ENCODE data around the gene TMCO5A. TPM values are rescaled to one million over a fixed set of nuclear protein-coding genes. Genes with fewer than 3 reads are reported as not detected.

The TMCO5A gene
- total RNA-seq (not detected), polyA plus RNA-seq (under 1 TPM; 0.07 to 0.30 TPM)
- long read RNA-seq, donor 1, result 0 reads
- long read RNA-seq, donor 2, result 0 reads
- long read RNA-seq, donor 3, result 0 reads
- long read RNA-seq, donor 4, result 0 reads
- long read RNA-seq, donor 5, result 0 reads

DNA sequence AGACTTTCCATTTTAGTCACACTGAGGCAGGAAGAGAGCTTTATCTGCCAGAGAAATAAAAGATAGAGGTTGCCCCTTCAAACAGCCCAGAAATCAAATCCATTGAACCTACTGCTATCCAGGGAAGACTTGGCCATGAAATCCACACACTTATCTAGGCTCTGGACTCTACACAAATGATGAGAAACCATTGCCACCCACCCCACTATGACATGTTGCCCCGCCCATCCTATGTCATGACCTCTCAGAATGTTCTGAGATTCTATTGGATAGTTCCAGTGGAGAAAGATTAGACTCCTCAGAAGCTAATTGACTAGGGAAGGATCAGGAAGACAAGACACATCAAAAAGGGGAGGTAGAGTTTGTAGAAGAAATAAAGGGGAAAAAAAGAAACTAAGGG lies at the start of gene TMCO5A:
TMCO5A (plus strand) TSS at position 301 of the 400 bp plus-strand sequence. CDS start 1,684 bp downstream, outside the sequence.
- no peak within 1 kb of the TSS for H3K27ac ChIP-seq (ENCODE audit: low read depth in 1 of 2, low read length in 1 of 2)
- DNase-seq, result no peak
- TF ChIP-seq, protein P1, sequence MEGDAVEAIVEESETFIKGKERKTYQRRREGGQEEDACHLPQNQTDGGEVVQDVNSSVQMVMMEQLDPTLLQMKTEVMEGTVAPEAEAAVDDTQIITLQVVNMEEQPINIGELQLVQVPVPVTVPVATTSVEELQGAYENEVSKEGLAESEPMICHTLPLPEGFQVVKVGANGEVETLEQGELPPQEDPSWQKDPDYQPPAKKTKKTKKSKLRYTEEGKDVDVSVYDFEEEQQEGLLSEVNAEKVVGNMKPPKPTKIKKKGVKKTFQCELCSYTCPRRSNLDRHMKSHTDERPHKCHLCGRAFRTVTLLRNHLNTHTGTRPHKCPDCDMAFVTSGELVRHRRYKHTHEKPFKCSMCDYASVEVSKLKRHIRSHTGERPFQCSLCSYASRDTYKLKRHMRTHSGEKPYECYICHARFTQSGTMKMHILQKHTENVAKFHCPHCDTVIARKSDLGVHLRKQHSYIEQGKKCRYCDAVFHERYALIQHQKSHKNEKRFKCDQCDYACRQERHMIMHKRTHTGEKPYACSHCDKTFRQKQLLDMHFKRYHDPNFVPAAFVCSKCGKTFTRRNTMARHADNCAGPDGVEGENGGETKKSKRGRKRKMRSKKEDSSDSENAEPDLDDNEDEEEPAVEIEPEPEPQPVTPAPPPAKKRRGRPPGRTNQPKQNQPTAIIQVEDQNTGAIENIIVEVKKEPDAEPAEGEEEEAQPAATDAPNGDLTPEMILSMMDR (IDR thresholded peaks at IDR 0.05; ENCODE audit: control extremely low read depth, extremely low read depth), result no peak
- H3K27me3 ChIP-seq (ENCODE audit: control insufficient read depth in 3 of 3, insufficient read depth in 3 of 3, low read length in 2 of 3), result no peaks in the 10 kb centered on the region
- H3K4me3 ChIP-seq, result no peak within 1 kb of the TSS
- H3K9me3 ChIP-seq (ENCODE audit: control insufficient read depth in 4 of 4, insufficient read depth in 3 of 4, low read length in 3 of 4), result no peaks in the 10 kb centered on the region
- ATAC-seq (ENCODE audit: insufficient read depth, low FRiP score), result no peak
- H3K4me1 ChIP-seq (ENCODE audit: control insufficient read depth in 5 of 5, insufficient read depth in 5 of 5, low read length in 5 of 5), result no peaks in the 10 kb centered on the region
- H3K36me3 ChIP-seq (ENCODE audit: control insufficient read depth in 4 of 4, insufficient read depth in 4 of 4, low read length in 4 of 4), result no peaks in the 10 kb centered on the region
- 59 to 77% methylated on average over 1 of the region's 1 CpG for WGBS, 2 donors
- no peak within 1 kb of the TSS for H3K9ac ChIP-seq (ENCODE audit: insufficient read depth in 1 of 2, low read length in 2 of 2)

DNA sequence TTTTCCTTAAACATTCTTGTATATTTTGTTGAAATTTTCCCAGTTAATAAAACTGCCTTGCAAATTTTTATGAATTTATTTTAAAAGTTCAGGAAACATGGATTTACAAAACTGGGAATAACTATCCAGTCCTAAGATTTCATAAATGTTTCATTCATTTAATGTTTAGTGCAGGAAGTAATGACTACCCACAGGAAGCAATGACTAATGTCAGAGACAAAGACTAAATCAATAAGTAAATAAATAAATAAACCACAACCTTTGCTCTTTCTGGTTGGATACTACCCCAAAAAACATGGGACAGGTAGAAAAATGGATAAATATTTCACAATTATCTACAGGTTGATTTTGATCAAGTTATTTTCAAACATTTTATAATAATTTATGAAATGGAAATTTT lies 48.8 kb upstream of the TMCO5A start:
- Histone ChIP-seq H3K9me3 (ENCODE audit: control insufficient read depth in 4 of 4, insufficient read depth in 3 of 4, low read length in 3 of 4) (no peaks in the 10 kb centered on the region), H3K36me3 (ENCODE audit: control insufficient read depth in 4 of 4, insufficient read depth in 4 of 4, low read length in 4 of 4) (no peaks in the 10 kb centered on the region), H3K4me1 (ENCODE audit: control insufficient read depth in 5 of 5, insufficient read depth in 5 of 5, low read length in 5 of 5) (no peaks in the 10 kb centered on the region), H3K27me3 (ENCODE audit: control insufficient read depth in 3 of 3, insufficient read depth in 3 of 3, low read length in 2 of 3) (no peaks in the 10 kb centered on the region), H3K9ac (ENCODE audit: insufficient read depth in 1 of 2, low read length in 2 of 2) (no peak overlapping the region), H3K4me3 (no peak overlapping the region), H3K27ac (ENCODE audit: low read depth in 1 of 2, low read length in 1 of 2) (no peak overlapping the region)
- TF ChIP-seq, protein P1 (IDR thresholded peaks at IDR 0.05; ENCODE audit: control extremely low read depth, extremely low read depth), result no peak
- ATAC-seq (ENCODE audit: insufficient read depth, low FRiP score) (no peak), DNase-seq (no peak)

DNA sequence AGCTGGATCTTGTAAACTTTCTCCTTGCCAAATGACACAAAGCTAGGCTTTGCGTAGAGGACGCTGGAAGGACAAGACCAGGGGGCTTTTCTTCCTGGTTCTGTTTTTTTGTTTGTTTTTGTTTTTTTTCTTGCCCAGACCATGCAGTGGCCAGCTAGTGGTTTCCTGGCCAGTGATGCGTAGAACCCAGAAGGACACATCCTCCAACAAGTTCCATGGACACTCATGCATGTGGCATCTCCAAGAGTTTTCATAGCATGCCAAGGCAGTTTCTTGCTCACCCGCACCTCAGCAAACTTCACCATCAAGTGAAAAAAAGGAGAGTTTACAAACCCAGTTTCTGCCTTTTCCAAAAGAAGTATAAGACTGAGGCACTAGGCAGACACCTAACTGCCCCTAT lies 46.1 kb upstream of the TMCO5A start:
- no peaks in the 10 kb centered on the region for H3K27me3 ChIP-seq (ENCODE audit: control insufficient read depth in 3 of 3, insufficient read depth in 3 of 3, low read length in 2 of 3)
- no peak overlapping the region for H3K9ac ChIP-seq (ENCODE audit: insufficient read depth in 1 of 2, low read length in 2 of 2)
- TF ChIP-seq, protein P1 (IDR thresholded peaks at IDR 0.05; ENCODE audit: control extremely low read depth, extremely low read depth), result no peak
- no peaks in the 10 kb centered on the region for H3K9me3 ChIP-seq (ENCODE audit: control insufficient read depth in 4 of 4, insufficient read depth in 3 of 4, low read length in 3 of 4)
- WGBS, 2 donors, result 88 to 90% methylated on average over 4 of the region's 4 CpGs
- no peak overlapping the region for H3K27ac ChIP-seq (ENCODE audit: low read depth in 1 of 2, low read length in 1 of 2)
- no peak overlapping the region for H3K4me3 ChIP-seq
- no peaks in the 10 kb centered on the region for H3K36me3 ChIP-seq (ENCODE audit: control insufficient read depth in 4 of 4, insufficient read depth in 4 of 4, low read length in 4 of 4)
- ATAC-seq (ENCODE audit: insufficient read depth, low FRiP score) (no peak), DNase-seq (no peak)
- no peaks in the 10 kb centered on the region for H3K4me1 ChIP-seq (ENCODE audit: control insufficient read depth in 5 of 5, insufficient read depth in 5 of 5, low read length in 5 of 5)

DNA sequence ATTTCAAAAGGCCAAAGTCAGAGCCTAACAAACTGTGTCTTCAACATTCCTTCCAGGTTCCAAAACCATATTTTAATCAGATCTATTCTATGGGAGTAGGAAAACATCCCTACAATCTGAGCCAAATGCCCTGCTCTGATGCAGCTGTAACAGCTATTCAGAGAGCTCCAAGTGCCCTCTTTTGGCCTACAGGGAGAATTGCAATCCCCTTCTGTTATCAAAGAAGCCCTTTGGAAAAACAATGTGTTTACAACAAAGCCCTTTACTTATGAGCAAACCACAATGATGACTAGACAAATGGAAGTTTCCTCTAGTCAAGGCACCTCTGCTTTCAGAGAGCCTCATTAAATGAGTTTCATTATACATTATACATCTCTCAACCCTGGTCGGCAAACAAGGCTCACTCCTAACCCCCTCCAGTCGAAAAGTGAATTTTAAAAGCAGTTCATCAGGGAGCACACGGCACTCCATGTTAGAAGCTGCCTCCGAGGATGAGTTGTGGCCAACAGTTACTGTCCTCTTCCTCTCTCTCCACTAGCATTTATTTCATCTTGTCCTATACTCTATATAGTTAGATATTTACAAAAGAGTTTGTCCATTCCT lies 42.6 kb upstream of the TMCO5A start:
- H3K9me3 ChIP-seq (ENCODE audit: control insufficient read depth in 4 of 4, insufficient read depth in 3 of 4, low read length in 3 of 4), result no peaks in the 10 kb centered on the region
- no peaks in the 10 kb centered on the region for H3K36me3 ChIP-seq (ENCODE audit: control insufficient read depth in 4 of 4, insufficient read depth in 4 of 4, low read length in 4 of 4)

More for the DNA sequence above, 42.6 kb upstream of the TMCO5A start:
- ATAC-seq (ENCODE audit: insufficient read depth, low FRiP score) (no peak), DNase-seq (peak in 2 of 3 donors; percentile 46 to 64)
- no peak overlapping the region for H3K4me3 ChIP-seq
- peaks cover 0 to 2% (median 0%) of the 10 kb centered on the region in 3 donors for H3K27me3 ChIP-seq (ENCODE audit: control insufficient read depth in 3 of 3, insufficient read depth in 3 of 3, low read length in 2 of 3)
- no peak overlapping the region for H3K9ac ChIP-seq (ENCODE audit: insufficient read depth in 1 of 2, low read length in 2 of 2)
- WGBS, 2 donors, result 41 to 53% methylated on average over 4 of the region's 4 CpGs
- no peak overlapping the region for H3K27ac ChIP-seq (ENCODE audit: low read depth in 1 of 2, low read length in 1 of 2)
- H3K4me1 ChIP-seq (ENCODE audit: control insufficient read depth in 5 of 5, insufficient read depth in 5 of 5, low read length in 5 of 5), result no peaks in the 10 kb centered on the region
- TF ChIP-seq, protein P1 (IDR thresholded peaks at IDR 0.05; ENCODE audit: control extremely low read depth, extremely low read depth), result peak; percentile 14

Data from lung (tissue), 16 donors.